ENCODE results near the gene SYNE1.

- TF ChIP-seq CTCF (IDR thresholded peaks at IDR 0.05; ENCODE audit: control extremely low read depth in 1 of 3, insufficient read depth in 1 of 3, low read depth in 1 of 3, low read length in 3 of 3) (no peak), SUZ12 (IDR thresholded peaks at IDR 0.05; ENCODE audit: low read length) (no peak), SRF (IDR thresholded peaks at IDR 0.05; ENCODE audit: low read depth, low read length) (no peak)
These were observed 62.0 kb downstream of the SYNE1 start for GRCh38 chr6:152575161-152575560.

Data from H1 (cell line).